Endothelial cell of hepatic sinusoid (primary cell): ENCODE data around the gene ERCC2.
"Not testable (repeated sequence)": the region's sequence is repeated elsewhere in the genome, so short reads cannot be mapped to it uniquely, and the experiment has no call there.

Experiments
- in situ Hi-C: cut with HindIII; loops from 2 replicates; pipeline ENCODE4 v1.10.0; 2017; ENCODE audit warnings: low sequenced_read_pairs

ERCC2 gene

GRCh38 chr19:45340232-45340898, 30.0 kb downstream of the ERCC2 start, which contains the start of gene KLC3:
TSS of gene KLC3 (plus strand) at chr19:45340750. CDS start at chr19:45345542, 4,792 bp downstream.
- in situ Hi-C loops, result loop anchor here (5.0 kb wide), 1 partner anchor 108 kb away; no protein-coding TSS in a partner anchor

GRCh38 chr19:45339629-45340028, 30.7 kb downstream of the ERCC2 start:
- in situ Hi-C loops, result loop anchor here (5.0 kb wide), 1 partner anchor 107 kb away; no protein-coding TSS in a partner anchor

DNA sequence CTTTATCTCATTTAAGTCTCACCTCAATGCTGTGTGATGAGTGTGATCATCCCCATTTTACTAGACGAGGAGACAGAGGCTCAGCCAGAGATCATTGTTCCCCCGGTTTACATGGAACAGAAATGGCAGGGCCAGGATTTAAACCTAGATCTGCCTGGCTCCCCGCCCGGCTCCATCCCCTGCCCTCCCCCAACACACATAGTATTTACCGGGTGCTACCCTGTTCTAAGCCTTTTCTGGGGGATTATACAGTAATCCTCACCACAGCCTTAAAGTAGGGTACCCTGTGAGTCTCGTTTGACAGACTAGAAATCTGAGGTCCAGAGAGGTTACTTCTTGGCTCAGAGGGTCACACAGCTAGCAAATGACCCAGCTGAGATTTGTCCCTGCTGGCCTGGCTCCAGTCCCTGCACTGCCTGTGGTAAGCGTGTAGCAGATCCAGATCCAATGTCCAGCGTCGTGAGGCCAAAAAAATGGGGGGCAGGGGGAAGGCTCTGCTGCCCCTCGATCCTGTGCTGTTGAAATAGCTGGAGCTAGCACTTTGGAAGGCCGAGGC, 33.6 kb downstream of the ERCC2 start:
- in situ Hi-C loops, result no loop called here

GRCh38 chr19:45334881-45335280, 35.5 kb downstream of the ERCC2 start:
- in situ Hi-C loops, result not testable (repeated sequence)

- in situ Hi-C loops, result no loop called here
Measured at GRCh38 chr19:45333609-45334303, 36.6 kb downstream of the ERCC2 start.

DNA sequence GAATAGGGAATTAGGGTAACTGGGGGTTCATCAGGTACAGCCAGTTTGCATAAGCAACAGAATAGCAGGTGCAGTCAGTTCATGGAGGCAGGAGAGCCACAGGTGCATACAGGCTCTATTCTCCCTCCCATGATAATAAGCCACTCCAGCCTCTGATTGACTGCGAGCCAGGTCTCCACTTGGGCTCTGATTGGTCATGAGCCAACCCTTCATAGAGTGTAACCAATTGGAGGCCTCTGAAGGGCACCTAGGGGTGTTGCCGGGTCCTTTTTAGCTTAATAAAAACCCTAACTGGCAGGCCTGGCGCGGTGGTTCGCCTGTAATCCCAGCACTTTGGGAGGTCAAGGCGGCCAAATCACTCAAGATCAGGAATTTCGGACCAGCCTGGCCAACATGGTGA, 39.0 kb downstream of the ERCC2 start:
- in situ Hi-C loops, result no loop called here

GRCh38 chr19:45327404-45328143, 42.8 kb downstream of the ERCC2 start:
- in situ Hi-C loops, result no loop called here

DNA sequence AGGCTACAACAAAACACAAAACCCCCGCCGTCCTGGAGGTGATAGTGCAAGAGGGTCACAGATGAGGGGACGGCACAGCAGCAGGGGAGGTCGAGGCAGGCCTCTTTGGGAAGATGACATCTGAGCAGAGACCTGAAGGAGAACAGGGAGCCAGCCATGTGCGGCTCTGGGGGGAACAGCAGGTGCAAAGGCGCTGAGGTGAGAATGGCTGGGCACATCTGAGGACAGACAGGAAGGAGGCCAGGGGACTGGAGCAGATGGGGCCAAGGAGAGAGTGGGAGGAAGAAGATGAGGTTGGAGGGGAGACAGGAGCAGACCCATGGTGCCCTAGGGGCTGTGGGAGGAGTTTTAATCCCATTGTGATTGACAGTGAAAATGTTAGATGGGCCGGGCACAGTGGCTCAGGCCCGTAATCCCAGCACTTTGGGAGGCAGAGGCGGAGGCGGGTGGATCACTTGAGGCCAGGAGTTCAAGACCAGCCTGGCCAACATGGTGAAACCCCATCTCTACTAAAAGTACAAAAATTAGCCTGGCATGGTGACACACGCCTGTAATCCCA, 45.9 kb downstream of the ERCC2 start:
- in situ Hi-C loops, result no loop called here

- in situ Hi-C loops, result no loop called here
Measured at GRCh38 chr19:45323671-45324081, 46.7 kb downstream of the ERCC2 start.

DNA sequence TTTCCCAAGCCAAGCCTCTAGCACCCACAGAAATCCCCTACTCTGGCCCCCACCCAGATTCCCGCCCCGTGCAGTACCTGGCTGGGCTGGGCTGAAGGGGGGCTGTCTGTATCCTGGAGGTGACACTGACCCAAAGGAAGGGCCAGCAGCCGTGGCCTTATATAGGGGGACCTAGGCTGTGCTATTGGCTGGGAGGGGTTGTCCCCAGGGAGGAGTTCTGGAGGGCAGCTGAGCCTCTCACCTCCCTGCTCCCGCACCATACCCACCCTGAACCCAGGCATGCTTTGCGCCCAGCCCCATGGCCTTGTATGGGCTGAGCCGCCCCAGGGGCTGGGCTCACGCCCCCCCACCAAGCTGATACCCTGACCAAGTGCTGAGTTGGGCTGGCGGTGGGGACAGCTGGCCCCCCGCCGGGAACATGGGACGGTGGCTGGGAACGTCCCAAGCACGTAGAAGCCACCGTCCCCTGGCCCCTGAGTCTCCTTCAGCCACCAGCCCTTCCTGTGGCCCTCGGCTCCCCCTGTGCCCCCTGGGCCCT, 47.6 kb downstream of the ERCC2 start, which contains the start of gene CKM:
Gene CKM (minus strand): TSS at position 132 of the 538 bp plus-strand sequence. CDS start 3,162 bp downstream, outside the sequence.
- in situ Hi-C loops, result no loop called here

DNA sequence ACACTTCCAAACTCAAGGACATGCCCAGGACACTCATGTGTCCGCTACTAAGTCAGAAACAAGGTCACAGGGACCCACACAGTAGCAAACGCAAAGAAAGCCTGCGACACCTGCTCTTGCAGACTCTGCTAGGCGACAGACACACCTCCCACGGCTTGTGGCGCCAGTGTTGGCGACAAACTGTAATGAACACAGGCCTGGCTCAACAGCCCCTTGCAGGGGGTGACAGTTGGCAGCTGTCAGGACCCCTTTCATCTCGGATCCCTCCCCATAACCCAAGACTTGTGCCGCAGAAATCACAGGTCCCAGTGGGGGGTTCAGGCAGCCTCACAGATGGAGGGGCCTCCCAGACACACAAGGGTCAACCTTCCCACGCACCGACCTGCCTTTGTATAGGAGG, 48.1 kb downstream of the ERCC2 start:
- in situ Hi-C loops, result no loop called here

DNA sequence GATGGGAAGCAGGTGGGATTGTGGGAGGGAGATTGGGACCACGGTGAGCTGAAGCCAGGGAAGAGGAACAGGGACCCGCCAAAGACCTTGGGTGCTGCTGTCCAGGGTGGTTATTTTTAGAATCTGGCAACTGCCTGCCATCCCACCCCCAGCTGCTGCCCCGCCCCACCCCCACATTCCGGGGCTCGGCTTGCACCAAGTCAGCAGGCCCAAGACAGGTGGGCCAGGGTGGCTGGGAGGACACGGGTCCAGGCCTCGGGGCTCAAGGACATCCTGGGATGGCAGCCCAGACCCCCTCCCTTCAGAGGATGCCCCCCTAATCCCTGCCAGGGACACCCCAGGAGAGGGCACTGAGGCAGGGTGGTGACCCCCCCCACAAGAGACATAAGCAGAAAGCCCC, 48.5 kb downstream of the ERCC2 start:
- in situ Hi-C loops, result no loop called here

DNA sequence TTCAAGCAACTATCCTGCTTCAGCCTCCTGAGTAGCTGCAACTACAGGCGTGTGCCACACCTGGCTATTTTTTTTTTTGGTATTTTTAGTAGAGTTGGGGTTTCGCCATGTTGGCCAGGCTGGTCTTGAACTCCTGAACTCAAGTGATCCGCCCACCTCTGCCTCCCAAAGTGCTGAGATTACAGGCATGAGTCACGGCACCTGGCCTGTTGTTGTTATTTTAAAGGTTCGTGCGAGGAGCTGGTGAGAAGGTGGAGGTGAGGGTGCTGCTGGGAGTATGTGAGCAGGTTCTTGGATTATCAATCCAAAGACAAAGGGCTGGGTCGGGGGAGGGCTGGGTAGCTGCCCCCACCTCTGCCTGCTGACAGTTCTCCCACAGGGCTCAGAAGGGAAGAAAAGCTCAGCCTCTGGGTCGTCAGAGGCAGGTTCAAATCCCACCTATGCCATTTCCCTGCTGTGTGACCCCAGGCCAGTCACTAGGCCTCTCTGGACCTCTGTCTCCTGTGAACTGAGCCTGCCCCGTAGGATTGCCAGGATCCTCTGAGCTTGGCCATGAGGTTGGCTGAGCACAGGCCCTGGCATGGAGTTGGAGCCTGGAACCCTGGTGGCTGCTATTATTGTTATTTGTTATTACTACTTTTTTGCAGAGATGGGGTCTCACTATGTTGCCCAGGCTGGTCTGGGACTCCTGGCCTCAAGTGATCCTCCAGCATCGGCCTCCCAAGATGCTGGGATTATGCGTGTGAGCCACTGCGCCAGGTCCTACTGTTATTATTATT, 49.2 kb downstream of the ERCC2 start:
- in situ Hi-C loops, result no loop called here

- in situ Hi-C loops, result no loop called here
Measured at GRCh38 chr19:45315304-45315703, 55.1 kb downstream of the ERCC2 start.

DNA sequence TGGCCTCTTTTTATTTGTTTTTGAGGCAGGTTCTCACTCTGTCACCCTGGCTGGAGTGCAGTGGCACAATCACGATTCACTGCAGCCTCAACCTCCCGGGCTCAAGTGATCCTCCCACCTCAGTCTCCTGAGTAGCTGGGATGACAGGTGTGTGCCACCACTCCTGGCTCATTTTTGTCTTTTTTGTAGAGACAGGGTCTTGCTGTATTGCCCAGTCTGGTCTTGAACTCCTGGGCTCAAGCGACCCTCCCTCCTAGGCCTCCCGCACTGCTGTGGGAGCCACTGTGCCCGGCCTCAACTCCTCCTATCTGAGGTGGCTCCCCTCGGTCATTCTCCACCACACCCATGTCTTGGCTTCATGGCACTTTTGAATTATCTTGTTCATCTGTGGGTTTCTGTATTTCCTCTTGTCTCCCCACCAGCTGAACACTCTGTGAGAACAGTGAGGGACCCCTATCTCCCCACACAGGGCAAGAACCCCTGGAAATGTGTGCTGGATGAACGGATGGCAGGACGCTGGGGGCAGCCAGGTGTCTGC, 55.6 kb downstream of the ERCC2 start:
- in situ Hi-C loops, result no loop called here

- in situ Hi-C loops, result not testable (repeated sequence)
Measured at GRCh38 chr19:45312285-45312684, 58.1 kb downstream of the ERCC2 start.

DNA sequence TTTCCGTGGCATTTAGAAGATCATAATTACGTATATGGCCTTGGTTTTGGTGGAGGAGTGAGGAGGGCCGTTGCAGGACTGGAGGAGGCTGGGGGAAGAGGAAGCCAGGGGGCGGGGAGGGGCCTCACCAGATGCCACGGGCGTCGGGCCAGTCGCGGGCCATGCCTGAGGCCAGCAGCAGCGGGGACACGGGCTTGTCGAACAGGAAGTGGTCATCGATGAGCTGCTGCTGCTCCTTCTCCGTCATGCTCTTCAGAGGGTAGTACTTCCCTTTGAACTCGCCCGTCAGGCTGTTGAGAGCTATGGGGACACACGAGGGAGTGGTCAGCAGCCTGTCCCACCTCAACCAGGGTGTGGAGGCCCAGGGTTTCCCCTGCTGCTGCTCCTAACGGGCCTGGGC, 58.8 kb downstream of the ERCC2 start:
- in situ Hi-C loops, result no loop called here

DNA sequence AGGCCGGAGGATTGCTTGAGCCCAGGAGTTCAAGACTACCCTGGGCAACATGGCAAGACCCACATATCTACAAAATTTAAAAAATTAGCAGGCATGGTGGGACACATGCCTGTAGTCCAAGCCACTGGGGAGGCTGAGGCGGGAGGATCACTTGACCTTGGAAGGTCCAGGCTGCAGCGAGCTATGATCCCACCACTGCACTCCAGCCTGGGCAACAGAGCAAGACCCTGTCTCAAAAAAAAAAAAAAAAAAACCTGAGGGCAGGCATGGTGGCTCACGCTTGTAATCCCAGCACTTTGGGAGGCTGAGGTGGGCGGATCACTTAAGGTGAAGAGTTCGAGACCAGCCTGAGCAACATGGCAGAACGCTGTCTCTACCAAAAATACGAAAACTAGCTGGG, 61.1 kb downstream of the ERCC2 start:
- in situ Hi-C loops, result loop anchor here (5.0 kb wide), 3 partner anchors 38 to 77 kb away; no protein-coding TSS in a partner anchor

DNA sequence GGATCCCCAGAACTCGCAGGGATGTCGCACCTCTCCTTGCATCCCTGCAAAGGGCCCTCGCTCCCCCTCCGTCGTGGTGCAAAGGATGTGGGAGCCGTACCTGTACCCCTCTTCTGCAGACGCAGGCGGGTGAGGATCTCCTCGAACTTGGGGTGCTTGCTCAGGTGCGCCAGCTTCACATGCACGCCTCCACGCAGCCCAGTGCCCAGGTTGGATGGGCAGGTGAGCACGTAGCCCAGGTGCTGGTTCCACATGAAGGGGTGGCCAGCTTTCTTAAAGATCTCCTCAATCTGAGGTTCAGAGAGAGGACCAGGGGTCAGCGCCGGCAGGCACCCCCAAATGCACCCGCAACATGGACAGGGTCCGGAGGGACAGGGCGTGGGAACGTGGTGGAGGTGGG, 63.0 kb downstream of the ERCC2 start:
- in situ Hi-C loops, result loop anchor here (5.0 kb wide), 3 partner anchors 40 to 75 kb away; no protein-coding TSS in a partner anchor
